ENCODE measurements around the gene HMX1. TPM values are rescaled to one million over a fixed set of nuclear protein-coding genes. Genes with fewer than 3 reads are reported as not detected.

The HMX1 gene
- total RNA-seq, 1 donor from 2014 or later = not detected

DNA sequence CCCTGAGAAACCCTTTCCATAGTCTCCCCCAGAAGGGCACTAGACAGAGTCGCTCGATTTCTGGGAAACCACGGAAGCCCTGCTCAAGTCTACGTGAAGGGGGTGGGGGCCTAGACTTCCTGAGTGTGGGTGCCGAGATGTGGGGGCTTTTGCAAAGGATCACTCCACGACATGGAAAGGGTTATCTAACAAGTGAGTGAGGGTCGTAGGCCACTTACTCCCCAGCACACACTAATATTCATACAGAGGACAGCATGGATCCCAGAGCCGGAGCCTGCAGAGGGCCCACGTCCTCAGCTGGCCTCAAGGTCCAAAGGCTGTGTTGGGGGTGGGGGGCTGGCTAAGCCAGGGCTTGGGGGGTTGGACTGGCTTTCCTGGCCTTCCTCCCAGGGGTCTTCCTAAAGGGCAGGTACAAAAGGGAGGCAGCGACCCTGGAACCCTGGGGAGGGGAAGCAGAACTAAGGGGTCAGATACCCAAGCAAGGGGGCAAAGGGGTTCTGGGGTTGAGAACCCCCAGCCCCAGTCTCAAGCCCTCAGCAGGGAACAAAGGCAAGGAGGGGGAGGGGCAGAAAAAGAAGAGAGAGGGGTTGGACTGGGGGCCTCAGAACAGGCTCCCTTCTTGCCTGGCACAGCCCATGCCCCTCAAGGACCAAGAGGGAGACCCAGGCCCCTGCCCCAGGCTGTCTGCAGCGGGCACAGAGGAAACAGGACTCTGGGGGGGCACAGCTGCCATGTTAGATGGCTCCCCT is 1.6 kb downstream of the HMX1 start:
- no peak for DNase-seq (ENCODE audit: low spot score)
- no peak for ATAC-seq

DNA sequence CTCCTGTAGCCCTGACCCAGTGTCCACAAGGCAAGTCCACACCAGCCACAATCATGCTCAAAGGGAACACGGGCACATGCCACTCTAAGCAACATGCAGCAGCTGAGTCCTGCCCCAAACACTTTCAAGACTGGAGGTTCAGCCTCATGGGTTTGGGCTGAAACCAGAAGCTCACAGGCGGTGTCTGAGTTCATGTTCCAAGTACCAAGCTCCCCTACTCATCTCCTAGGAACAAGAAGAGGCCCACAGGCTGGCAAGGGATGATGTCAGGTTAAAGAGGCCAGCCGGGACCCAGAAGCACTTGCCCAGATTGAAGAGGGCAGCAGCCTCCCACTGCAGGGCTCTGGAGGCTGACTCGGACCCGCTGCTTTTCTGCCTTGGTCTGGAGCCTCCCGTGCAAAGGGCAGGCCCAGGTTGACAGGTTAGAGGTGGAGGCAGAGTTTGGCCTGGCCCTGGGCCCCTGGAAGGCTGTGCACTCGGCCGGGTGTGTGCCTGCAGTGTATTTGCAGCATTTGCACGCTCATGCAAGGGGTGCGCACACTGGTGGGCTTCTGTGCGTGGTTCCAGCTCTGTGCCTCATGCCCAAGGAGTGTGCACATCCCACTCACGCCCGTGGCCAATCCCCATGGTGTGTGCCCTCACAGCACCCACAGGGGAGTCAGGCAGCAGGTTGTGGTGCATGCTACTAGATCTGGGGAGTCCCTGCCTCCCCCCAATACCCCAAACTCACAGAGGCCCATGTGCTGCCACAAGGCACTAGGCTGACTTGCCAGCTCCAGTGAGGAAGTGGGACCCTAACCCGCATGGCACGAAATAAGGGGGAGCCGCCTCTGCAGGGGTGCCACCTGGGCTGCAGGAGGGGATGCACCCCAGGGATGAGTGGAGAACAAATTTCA is 2.4 kb downstream of the HMX1 start:
- ATAC-seq (no peak), DNase-seq (ENCODE audit: low spot score) (no peak)

DNA sequence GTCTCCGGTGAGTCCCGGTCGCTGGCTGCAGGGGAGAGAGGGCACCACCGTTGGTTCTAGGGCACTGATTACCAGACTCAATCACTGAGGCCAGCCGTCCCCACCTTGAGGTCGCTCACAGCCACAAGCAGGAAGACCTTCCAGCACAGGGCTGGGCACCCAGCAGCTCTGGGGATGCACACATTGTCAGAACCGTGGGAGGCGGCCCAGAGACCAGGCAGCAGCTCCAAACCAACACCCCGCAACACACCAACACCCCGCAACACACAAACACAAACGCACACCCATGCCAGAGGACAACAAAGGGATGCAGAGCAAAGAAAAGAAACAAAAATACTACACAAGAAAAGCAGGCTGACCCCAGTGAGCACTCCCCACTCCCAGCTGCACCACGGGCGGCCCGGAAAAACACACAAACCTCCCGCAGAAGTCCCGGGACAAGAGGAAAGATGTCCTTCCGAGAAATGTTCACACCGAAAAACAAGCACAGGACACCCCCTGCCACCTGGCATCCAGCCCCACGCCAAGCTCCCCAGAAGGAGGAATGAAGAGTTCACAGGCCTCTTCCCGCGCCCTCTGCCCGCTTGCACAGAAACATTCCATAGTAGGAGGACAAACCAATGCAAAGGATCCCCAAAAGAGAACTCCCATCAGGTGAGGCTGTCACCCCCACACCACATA is 3.2 kb downstream of the HMX1 start:
- DNase-seq (ENCODE audit: low spot score) (no peak), ATAC-seq (no peak)

DNA sequence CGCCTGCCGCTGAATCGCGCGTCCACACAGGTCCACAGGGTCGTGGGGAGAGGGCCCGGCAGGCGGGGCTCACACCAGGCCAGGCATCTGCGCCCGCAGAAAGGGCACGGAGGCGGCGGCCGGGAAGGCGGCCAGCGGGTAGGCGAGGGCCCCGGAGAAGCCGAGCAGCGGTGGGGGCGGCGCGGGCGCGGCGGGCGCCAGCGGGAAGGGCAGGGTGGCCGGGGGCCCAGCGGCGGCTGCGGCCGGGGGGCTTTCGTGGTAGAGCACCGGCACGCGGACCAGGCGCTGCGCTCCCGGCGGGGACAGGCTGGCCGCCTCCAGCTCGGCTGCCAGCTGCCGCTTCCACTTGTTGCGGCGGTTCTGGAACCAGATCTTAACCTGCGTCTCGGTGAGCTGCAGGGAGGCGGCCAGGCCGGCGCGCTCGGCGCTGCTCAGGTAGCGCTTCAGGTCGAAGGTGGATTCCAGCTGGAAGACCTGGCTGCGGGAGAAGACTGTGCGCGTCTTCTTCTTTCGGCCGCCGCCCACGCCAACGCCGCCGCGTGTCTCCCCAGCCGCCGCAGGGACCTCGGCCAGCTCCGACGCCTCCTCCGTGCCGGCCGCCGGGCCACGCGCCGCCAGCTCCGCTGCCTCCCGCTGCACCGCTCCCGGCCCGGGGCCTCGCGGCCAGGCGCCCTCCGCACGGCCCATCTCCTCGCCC is 3.9 kb downstream of the HMX1 start:
- ATAC-seq = no peak
- DNase-seq (ENCODE audit: low spot score) = no peak

DNA sequence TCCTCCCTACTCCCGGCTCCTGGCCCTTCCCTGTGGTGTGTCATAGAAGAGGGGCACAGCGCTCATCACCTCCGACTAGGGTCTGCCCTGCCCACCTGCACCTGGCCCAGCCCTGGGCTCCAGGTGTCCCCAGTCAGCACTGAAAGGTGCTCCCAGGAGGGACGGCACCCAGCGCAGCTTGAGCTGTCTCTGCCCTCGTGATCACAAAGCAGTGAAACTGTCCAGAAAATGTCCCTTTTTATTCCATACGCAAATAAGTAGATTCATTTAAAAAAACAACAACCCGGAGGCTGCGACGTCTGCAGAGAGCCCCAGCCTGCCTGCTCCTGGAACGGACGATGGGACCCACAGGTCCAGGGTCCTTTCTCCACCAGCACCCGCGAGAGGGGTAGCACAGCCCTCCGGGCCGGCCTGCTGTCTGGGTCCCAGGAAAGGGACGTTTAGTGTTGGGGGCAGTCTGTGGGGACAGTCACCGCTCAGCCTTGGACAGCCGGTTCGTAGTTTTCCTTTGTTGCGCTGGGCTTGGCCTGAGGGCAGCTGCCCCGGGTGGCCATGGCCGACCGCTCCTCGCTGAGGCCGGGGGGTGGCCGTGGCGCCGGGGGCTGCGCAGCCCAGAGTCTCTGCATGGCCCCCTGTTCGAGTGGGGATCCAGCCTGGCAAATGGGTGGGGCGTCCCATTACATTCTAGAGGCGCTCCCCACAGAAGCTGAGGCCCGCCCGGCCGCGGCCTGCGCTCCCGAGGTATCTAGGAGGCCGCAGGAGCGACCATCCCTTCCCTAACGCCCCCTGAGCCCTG is 4.6 kb downstream of the HMX1 start:
- no peak for ATAC-seq
- no peak for DNase-seq (ENCODE audit: low spot score)

DNA sequence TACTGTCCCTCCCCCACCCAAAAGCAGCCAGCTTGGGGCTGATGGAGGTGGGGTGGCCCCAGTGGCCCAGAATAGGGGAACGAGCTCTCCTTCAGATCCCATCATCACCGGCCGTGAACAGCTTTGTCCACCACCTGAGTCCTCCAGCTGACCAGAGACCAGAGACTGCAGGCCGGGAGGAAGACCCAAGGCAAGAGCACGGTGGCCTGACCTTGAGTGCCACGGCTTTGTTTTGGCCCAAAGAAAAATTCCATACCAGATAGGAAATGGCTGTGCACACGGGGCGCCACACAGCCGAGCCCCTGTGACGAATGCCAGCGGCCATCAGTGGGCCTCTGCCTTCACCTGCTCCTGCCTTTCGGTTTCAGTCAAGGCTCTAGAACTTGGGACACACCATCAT is 5.2 kb downstream of the HMX1 start:
- DNase-seq (ENCODE audit: low spot score) (no peak), ATAC-seq (no peak)

DNA sequence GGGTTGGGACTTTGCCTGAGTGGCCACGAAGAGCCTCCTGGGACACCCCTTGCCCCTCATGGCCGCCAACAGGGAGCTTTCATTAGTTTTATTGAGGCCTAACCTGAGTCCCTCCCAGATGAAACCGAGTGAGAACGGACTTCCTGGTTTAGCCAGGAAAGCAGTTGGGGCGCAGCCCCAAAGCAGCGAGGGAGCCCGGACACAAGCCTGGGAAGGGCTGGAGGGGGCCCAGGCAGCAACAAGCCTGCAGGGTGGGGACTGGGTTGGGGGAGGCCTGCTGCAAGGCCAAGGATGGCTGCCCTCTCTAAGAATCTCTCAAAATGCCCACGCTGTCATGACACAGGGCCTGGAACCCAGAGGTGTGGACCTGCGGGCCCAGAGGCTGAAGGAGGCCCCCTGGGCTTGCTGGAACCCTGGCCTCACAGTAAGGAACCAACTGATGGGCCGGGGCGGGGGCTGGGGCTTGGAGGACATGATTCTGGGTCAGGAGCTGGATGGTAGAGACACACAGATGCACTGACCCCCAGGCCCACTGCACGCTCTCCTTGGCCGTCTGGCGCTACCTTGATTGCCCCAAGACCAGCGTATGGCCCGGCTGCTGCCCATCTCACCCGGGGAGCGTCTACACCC is 5.8 kb downstream of the HMX1 start:
- DNase-seq (ENCODE audit: low spot score) = no peak
- ATAC-seq = no peak

DNA sequence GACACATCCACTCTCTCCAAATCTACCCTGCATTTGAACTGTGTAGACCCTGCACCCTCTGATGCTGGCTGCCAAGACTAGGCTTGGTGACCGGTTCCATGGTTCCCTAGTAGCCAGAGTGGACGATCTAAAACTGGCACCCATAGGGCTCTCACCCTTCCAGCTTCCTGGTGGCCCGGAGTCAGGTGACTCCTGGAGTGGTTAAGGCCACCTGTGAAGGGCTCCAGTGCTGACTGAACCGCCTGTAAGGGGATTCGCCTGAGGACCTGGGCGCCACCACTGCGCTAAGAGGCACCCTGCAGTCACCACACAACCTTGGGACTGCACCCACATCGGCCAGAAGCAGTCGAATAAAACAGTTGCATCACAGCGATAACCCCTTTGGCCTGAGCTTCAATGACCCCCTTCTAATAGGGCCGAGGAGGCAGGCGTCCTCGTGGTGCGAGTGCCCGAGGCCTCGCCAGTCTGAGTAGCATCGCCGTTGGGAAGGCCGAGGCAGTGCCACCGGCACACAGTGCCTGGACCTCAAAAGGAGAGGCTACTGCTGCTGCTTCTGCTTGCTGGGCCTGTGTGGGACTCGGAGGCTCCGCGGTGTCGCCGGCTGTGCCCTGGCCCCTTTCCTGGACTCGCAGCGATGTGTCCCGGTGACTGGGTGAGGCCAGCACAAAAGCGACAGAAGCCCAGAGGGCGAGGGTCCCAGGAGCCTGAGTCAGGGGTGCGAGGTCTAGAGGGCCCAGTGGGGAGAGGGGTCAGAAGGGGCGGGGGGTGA is 6.5 kb downstream of the HMX1 start:
- no peak for DNase-seq (ENCODE audit: low spot score)

DNA sequence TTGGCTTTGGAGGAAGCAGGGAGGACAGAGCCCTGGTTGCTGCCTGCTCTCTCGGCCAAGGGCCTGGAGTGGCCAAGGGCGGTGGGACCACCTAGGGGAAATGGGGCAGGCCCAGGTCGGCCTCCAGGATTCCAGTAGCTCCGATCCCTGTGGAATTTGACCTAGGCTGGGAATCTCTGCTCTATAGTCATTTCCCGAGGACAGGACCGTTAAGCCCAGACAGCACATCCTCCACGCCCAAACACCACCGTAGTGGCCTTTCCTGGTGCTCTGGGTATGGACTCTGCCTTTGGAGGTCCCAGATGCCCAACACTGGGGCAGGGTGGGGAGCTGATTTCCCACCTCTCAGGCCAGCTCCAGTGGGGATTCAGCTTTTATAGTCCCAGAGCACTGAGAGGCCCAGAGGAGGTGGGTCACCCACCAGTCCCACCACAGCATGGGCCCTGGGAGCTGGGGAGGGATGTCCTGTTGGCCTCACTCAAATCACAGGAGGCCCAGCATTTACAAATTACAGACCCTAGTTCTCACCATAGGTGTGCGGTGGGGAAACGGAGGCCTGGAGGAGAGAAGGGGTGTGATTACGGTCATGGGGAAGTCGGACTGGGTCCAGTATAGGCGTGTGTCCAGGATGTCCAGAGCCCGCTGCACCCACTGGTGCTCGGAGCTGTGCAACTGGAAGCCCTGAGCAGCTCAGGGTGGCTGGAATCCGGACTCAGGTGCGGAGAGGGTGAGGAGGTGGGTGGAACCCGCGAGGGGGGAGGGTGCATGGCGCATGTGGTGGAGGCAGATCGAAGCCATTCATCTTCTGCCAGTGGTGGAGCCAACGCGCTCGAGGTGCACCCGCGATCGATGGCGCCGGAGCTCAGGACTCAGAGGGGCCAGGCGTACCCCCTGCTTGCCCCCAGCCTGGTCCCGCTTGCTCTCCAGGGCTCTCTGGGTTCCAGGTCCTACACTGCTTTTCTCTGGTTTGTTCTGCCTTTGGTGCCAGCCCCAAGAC is 7.7 kb downstream of the HMX1 start:
- ATAC-seq (no peak), DNase-seq (ENCODE audit: low spot score) (no peak)

More for the DNA sequence above, 6.5 kb downstream of the HMX1 start:
- no peak for ATAC-seq

DNA sequence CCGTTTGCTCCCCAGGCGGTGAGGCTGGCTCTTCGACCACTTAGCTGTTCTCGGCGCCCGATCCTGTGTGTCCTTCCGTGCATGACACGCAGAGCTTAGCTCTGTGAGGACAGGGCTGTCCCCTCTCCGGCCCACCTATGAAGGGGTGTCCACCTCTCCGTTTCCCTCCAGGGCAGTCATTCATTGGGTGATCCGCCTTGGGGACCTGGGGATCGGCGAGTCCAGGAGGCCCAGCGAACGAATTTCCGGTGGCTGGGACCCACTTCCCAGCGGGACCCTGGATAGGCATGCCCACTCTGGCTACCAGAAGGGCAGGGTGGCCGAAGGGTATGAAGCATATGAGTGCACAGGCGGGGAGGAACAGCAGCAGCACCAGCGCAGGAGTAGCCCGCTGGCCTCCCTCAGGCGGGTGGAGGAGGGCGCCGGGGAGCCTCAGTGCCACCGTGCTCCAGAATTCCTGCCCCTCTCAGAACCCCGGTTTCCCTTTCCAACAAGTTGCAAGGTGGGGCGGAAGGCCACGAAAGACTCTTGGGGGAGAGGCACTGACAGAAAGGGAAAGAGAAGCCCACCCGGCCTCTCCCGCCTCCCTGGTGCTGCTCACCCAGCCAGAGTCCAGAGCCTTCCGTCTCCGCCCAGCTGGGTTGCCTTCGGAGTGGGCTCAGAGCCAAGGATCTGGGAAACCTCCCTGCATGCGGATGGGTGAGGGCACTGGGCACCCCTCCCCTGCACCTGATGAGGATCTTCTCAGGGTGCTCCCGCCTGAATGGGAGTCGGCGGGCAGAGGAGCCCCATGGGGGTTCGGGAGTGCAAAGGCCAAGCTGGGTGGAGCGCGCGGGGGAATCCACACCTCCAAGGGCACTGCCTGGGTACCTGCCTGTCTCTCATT is 8.6 kb downstream of the HMX1 start:
- DNase-seq (ENCODE audit: low spot score) (no peak), ATAC-seq (no peak)

DNA sequence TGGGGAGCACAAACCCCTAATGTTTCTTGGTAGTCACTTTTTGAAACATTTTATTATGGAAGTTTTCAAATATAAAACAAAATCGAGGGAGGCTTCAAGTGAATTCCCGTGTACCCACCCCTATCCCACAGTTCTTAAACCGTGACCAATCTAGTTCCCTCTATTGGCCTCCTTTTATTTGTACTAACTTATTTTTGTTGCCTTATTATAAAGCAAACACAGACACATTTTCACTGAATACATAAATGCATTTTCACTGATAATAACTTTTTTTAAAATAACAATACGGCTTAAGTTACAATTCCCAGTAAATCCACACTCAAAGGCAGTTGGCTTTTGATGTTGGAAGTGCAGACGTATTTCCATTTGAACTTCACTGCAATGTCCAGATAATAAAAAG is 9.3 kb downstream of the HMX1 start:
- no peak for ATAC-seq
- no peak for DNase-seq (ENCODE audit: low spot score)

DNA sequence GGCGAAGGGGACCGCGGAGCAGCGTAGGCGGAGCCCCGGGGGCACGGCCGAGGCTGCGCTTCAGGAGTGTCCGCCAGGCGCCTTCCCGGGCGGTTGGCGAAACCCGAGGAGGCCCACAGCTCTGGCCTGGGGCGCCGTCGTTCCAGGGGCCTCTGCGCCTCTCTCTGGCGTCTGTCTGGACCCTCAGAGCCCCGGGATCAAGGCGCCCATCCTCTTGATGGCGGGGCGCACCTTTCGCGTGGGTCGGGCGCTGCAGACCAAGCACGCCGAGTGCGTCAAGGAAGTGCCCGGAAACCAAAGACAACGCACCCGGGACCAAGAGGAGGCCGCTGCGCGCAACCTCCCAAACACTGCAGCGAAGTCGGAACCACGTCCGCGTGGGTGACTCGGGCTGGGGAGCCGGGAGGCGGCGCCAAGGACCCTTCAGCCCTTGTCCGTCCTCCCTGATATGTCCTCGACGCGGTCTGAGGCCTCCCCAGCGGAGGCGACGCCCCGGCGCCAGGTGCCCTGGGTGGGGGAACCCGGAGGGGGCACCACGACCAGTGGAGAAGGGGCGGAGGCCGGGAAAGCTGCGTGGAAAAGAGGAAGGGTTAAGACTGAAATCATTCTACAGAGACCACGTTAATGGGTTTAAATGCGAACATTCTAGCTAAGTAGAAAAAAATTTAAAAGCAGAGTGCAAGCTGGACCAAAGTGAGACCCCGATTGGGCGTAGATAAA is 9.9 kb downstream of the HMX1 start:
- no peak for ATAC-seq
- no peak for DNase-seq (ENCODE audit: low spot score)

DNA sequence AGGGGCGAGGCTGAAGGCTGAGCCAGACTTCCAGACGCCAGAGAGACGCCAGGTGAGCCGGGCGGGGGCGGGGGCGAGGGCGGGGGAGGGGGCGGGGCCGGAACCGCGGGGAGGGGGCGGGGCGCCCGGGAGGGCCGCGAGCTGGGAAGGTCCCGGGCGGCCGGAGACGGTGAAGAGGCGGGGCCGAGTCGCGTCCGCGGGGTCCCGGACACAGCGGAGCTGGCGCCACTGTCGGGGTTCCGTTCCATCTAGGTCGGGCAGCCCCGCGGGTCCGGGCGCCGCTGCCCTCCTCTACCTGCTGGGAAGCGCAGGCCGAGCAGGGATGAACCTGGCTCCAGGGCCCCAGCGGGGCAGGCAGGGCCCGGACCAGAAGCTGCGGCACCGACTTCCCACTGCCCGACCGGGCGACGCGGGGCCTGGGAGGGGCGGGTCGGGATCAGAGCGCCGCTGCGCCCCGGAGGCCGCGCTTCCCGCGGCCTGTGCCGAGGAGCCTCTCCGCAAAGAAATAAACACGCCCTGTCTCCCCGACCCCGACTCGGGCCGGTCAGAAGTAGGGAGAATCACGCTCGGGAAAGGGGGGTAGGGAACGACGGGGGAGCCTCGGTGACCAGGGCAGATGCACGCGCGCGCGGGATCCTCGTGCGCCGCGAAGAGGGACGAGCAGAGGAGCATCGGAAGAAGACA is 10.6 kb downstream of the HMX1 start:
- DNase-seq (ENCODE audit: low spot score) (no peak), ATAC-seq (no peak)

DNA sequence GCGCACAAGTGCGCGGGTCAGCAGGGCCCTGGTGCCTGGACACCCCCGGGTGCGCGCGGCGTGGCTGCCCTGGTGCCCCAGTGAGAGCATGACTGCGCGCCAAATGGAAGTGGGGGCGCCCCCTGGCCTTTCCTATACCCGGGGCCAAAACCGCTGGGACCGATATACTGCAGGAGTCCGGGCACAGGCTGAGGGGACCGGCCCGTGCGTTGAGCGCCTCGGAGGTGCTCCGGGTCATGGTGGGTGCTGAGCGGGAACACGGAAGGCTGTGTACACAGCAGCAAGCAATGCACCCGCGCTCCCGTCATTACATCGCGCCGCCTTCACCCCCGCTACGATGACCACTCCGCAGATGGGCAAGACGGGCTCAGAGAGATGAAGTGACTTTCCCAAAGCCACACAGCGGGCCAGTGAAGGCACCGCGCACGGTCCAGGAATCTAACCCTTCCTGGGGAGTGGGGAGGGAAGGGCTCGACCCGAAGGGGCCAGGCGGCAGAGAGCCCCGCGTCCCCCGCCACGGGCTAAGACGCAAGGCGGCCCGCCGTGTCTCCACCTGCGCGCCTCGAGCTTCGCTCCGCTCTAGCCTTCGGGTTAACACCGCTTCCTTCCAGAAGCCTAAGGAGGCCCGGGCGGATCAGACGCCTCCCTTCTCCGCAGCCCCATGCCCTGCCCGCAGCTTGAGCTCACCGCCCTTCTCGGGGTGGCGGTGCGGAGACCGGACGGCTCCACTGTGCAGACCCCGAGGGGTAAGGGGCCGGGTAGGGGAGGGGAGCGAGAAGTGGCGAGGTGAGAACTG is 11.3 kb downstream of the HMX1 start:
- no peak for ATAC-seq
- no peak for DNase-seq (ENCODE audit: low spot score)

Measured in left lobe of liver (tissue), 2 donors.